Lung (tissue), 12 donors: ENCODE results near the gene FUT8. TPM values are rescaled to one million over a fixed set of nuclear protein-coding genes. Genes with fewer than 3 reads are reported as not detected.

Source experiments
- ATAC-seq: fragments of 200-7000 bp; cut with Tn5 transposase; one replicate; pipeline ENCODE4 v1.9.1; 2020; ENCODE audit warnings: moderate number of reproducible peaks; ENCODE audit not compliant: insufficient read depth, low FRiP score
- DNase-seq, 3 donors: peaks; one replicate each; pipeline ENCODE4 v3.0.0-alpha.2; 2013 to 2017
- H3K27ac ChIP-seq, 2 donors: one replicate each; pipeline ENCODE4 v1.5.1; 2013; ENCODE audit warnings: mild to moderate bottlenecking in 2 of 2, moderate library complexity in 2 of 2, control low read depth in 1 of 2, inconsistent platforms in 1 of 2, low read depth in 1 of 2, low read length in 1 of 2
- H3K27me3 ChIP-seq, 3 donors: one replicate each; pipeline ENCODE4 v1.5.1; 2013; ENCODE audit warnings: low read length in 2 of 3; ENCODE audit not compliant: control insufficient read depth in 3 of 3, insufficient read depth in 3 of 3
- H3K36me3 ChIP-seq, 4 donors: one replicate each; pipeline ENCODE4 v1.5.1; 2013; ENCODE audit warnings: low read length in 4 of 4, mild to moderate bottlenecking in 1 of 4, moderate library complexity in 1 of 4; ENCODE audit not compliant: control insufficient read depth in 4 of 4, insufficient read depth in 4 of 4
- H3K4me1 ChIP-seq, 5 donors: one replicate each; pipeline ENCODE4 v1.5.1; 2013; ENCODE audit warnings: low read length in 5 of 5, mild to moderate bottlenecking in 2 of 5, moderate library complexity in 1 of 5; ENCODE audit not compliant: control insufficient read depth in 5 of 5, insufficient read depth in 5 of 5
- H3K4me3 ChIP-seq: one replicate; pipeline ENCODE4 v1.5.1; 2013; ENCODE audit warnings: mild to moderate bottlenecking, control low read depth, moderate library complexity
- H3K9ac ChIP-seq, 2 donors: one replicate each; pipeline ENCODE4 v1.5.1; 2013; ENCODE audit warnings: low read length in 2 of 2, control low read depth in 1 of 2; ENCODE audit not compliant: insufficient read depth in 1 of 2
- H3K9me3 ChIP-seq, 4 donors: one replicate each; pipeline ENCODE4 v1.5.1; 2013; ENCODE audit warnings: low read length in 3 of 4, mild to moderate bottlenecking in 1 of 4, moderate library complexity in 1 of 4; ENCODE audit not compliant: control insufficient read depth in 4 of 4, insufficient read depth in 3 of 4
- WGBS, 2 donors: extraction: QIAGEN DNeasy Blood & Tissue Kit; methylation state at CpG; one replicate each; pipeline ENCODE4 v1.1.7; 2013; 5-methylcytosine and 5-hydroxymethylcytosine counted together
- polyA plus RNA-seq, 2 donors: library from polyadenylated mRNA; stranded (reverse); fragments of 200-250 nt; gene quantifications; one replicate each; pipeline ENCODE4 v1.2.1, GENCODE V29; 2013
- total RNA-seq, 2 donors: library from RNA; depleted of rRNA in 1 of 2; stranded (reverse); fragments of >200 nt in 1 of 2; gene quantifications; one replicate each; pipeline ENCODE4 v1.2.1, GENCODE V29; 2014 to 2021
- TF ChIP-seq, protein P1 (sequence below): IDR thresholded peaks from 2 replicates; pipeline ENCODE4 v1.5.1; 2012; ENCODE audit warnings: mild to moderate bottlenecking; ENCODE audit errors: control extremely low read depth, extremely low read depth
- donor health status: control.
- donor health status: control.
- donor health status: Bipolar disorder and iron deficiency.
- donor health status: healthy.
- donor health status: DM: yes; HTN: yes; CAD: no.

Gene FUT8
- total and polyA plus RNA-seq, 4 donors: 9.9 to 98.5 (median 25.8) TPM

DNA sequence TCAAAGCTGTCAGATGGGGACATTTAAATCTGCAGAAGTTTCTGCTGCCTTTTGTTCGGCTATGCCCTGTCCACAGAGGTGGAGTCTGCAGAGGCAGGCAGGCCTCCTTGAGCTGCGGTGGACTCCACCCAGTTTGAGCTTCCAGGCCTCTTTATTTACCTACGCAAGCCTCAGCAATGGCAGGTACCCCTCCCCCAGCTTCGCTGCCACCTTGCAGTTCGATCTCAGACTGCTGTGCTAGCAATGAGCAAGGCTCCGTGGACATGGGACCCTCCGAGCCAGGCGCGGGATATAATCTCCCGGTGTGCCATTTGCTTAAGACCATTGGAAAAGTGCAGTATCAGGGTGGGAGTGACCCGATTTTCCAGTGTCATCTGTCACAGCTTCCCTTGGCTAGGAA lies 115.5 kb downstream of the FUT8 start:
- Histone ChIP-seq H3K27ac (no peak overlapping the region), H3K9ac (no peak overlapping the region), H3K4me1 (no peaks in the 10 kb centered on the region), H3K36me3 (no peaks in the 10 kb centered on the region), H3K4me3 (no peak overlapping the region), H3K9me3 (peaks cover 0 to 12% (median 3%) of the 10 kb centered on the region in 4 donors), H3K27me3 (no peaks in the 10 kb centered on the region)
- TF ChIP-seq, protein P1, sequence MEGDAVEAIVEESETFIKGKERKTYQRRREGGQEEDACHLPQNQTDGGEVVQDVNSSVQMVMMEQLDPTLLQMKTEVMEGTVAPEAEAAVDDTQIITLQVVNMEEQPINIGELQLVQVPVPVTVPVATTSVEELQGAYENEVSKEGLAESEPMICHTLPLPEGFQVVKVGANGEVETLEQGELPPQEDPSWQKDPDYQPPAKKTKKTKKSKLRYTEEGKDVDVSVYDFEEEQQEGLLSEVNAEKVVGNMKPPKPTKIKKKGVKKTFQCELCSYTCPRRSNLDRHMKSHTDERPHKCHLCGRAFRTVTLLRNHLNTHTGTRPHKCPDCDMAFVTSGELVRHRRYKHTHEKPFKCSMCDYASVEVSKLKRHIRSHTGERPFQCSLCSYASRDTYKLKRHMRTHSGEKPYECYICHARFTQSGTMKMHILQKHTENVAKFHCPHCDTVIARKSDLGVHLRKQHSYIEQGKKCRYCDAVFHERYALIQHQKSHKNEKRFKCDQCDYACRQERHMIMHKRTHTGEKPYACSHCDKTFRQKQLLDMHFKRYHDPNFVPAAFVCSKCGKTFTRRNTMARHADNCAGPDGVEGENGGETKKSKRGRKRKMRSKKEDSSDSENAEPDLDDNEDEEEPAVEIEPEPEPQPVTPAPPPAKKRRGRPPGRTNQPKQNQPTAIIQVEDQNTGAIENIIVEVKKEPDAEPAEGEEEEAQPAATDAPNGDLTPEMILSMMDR: no peak
- WGBS, 2 donors: 95 to 98% methylated on average over 11 of the region's 11 CpGs
- no peak for ATAC-seq
- DNase-seq: no peak

DNA sequence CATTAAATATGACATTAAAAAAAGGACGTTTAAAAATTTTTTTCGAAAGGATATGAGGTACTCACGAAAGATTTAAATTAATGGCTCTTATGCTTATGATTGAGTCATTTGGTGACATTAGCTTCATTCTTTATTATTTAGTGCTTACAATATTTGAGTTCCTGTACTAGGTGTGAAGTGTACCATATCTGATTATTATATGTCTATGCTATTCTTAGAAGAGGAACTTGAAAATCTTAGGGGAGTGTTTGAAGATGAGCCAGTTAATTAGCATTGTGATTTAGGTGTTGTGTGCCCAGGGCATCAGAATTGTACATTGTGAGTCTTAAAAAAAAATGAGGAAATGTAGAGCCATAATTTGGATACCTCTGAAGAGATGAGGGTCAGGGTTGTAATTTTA lies 118.6 kb downstream of the FUT8 start:
- H3K27me3 ChIP-seq: no peaks in the 10 kb centered on the region
- H3K4me1 ChIP-seq: no peaks in the 10 kb centered on the region
- H3K36me3 ChIP-seq: no peaks in the 10 kb centered on the region
- H3K4me3 ChIP-seq: no peak overlapping the region
- WGBS, 2 donors: 92% methylated on average over 3 of the region's 3 CpGs
- H3K27ac ChIP-seq: no peak overlapping the region
- peaks cover 3 to 12% (median 4%) of the 10 kb centered on the region in 4 donors for H3K9me3 ChIP-seq
- DNase-seq (no peak), ATAC-seq (no peak)
- TF ChIP-seq, protein P1: no peak
- H3K9ac ChIP-seq: no peak overlapping the region

DNA sequence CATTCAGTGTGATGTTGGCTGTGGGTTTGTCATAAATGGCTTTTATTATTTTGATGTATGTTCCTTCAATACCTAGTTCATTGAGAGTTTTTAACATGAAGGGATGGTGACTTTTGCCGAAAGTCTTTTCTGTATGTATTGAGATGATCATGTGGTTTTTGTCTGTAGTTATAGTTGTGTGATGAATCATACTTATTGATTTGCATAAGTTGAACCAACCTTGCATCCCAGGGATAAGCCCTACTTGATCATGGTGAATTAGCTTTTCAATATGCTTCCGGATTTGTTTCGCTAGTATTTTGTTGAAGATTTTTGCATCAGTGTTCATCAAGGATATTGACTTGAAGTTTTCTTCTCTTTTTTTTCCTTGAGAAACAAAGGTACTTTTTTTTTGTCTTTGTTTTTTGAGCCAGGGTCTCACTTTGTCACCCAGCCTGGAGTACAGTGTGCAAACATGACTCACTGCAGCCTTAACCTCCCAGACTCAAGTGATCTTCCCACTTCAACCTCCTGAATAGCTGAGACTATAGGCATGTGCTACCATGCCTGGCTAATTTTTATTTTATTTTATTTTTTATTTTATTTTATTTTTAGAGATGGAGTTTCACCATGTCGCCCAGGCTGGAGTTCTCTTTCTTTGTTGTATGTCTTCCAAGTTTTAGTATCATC lies 121.3 kb downstream of the FUT8 start:
- no peaks in the 10 kb centered on the region for H3K27me3 ChIP-seq
- TF ChIP-seq, protein P1: no peak
- no peaks in the 10 kb centered on the region for H3K4me1 ChIP-seq
- WGBS, 2 donors: 98% methylated on average over 4 of the region's 4 CpGs
- no peak overlapping the region for H3K4me3 ChIP-seq
- DNase-seq (no peak), ATAC-seq (no peak)
- no peak overlapping the region for H3K27ac ChIP-seq
- H3K9ac ChIP-seq: no peak overlapping the region
- H3K36me3 ChIP-seq: no peaks in the 10 kb centered on the region
- peaks cover 2 to 8% (median 4%) of the 10 kb centered on the region in 4 donors for H3K9me3 ChIP-seq
